ENCODE results near the gene RBFOX2. TPM values are rescaled to one million over a fixed set of nuclear protein-coding genes. Genes with fewer than 3 reads are reported as not detected.
A peak's percentile ranks its signal among the peaks of the same experiment; 100 is the strongest.

Gene RBFOX2
- total RNA-seq, 1 experiment from 2014 or later: 91.1 TPM

- Mint-ChIP-seq H3K27ac (ENCODE audit: unreplicated experiment) (peak overlapping the region; percentile 91), H3K36me3 (ENCODE audit: insufficient read depth, unreplicated experiment) (peaks cover 13% of the 10 kb centered on the region), H3K9me3 (ENCODE audit: unreplicated experiment) (peaks cover 20% of the 10 kb centered on the region), H3K4me1 (ENCODE audit: low read depth, unreplicated experiment) (peaks cover 10% of the 10 kb centered on the region), H3K4me3 (ENCODE audit: unreplicated experiment) (no peak overlapping the region), H3K27me3 (ENCODE audit: insufficient read depth, unreplicated experiment) (no peaks in the 10 kb centered on the region)
- H3K27me3 ChIP-seq (replicated peaks; ENCODE audit: control insufficient read depth, insufficient read depth, low read length): no peaks in the 10 kb centered on the region
- no peak for DNase-seq
- H3K4me3 ChIP-seq (ENCODE audit: low read depth, low read length): no peak overlapping the region
- H3K9me3 ChIP-seq: no peaks in the 10 kb centered on the region
- BruUV-seq (replicated peaks): no TSS peak
- no peaks in the 10 kb centered on the region for H3K36me3 ChIP-seq (ENCODE audit: control insufficient read depth, insufficient read depth, low read length)
- peaks cover 15% of the 10 kb centered on the region for H3K4me1 ChIP-seq
- intact Hi-C loops (cut with micrococcal nuclease; ENCODE audit: unreplicated experiment): no loop called here
- ChIA-PET POLR2A (interaction anchor here (1.8 kb wide), 1 partner anchor 24 kb away, joined by 9 read pairs; the partner anchor contains the start of gene RBFOX2), CTCF (interaction anchor here (1.5 kb wide), 2 partner anchors 12 to 24 kb away, joined by 4 to 18 read pairs; no protein-coding TSS in a partner anchor)
- TF ChIP-seq CTCF (IDR thresholded peaks at IDR 0.05; ENCODE audit: insufficient read depth in 1 of 2, low read depth in 1 of 2, low read length in 1 of 2, severe bottlenecking in 1 of 2, unreplicated experiment in 1 of 2): no peak
These were observed 24.9 kb upstream of the RBFOX2 start for GRCh38 chr22:36053242-36054147.

GRCh38 chr22:36052505-36052941, 23.9 kb upstream of the RBFOX2 start:
- intact Hi-C loops (cut with micrococcal nuclease; ENCODE audit: unreplicated experiment): no loop called here
- CTCF ChIA-PET: interaction anchor here (1.0 to 1.5 kb wide), 3 partner anchors 13 to 122 kb away, joined by 3 to 18 read pairs (median 4); no protein-coding TSS in a partner anchor
- Histone ChIP-seq H3K4me1 (peaks cover 15% of the 10 kb centered on the region), H3K4me3 (ENCODE audit: low read depth, low read length) (no peak overlapping the region), H3K9me3 (no peaks in the 10 kb centered on the region), H3K36me3 (ENCODE audit: control insufficient read depth, insufficient read depth, low read length) (no peaks in the 10 kb centered on the region), H3K27me3 (replicated peaks; ENCODE audit: control insufficient read depth, insufficient read depth, low read length) (no peaks in the 10 kb centered on the region)
- POLR2A ChIA-PET: interaction anchor here (0.5 to 1.8 kb wide), 3 partner anchors 23 to 238 kb away, joined by 5 to 9 read pairs (median 8); partner anchors contain the start of gene RBFOX2
- Mint-ChIP-seq H3K4me1 (ENCODE audit: low read depth, unreplicated experiment) (peaks cover 10% of the 10 kb centered on the region), H3K36me3 (ENCODE audit: insufficient read depth, unreplicated experiment) (peaks cover 13% of the 10 kb centered on the region), H3K27me3 (ENCODE audit: insufficient read depth, unreplicated experiment) (no peaks in the 10 kb centered on the region), H3K27ac (ENCODE audit: unreplicated experiment) (peak overlapping the region; percentile 91), H3K9me3 (ENCODE audit: unreplicated experiment) (peaks cover 20% of the 10 kb centered on the region), H3K4me3 (ENCODE audit: unreplicated experiment) (peak overlapping the region; percentile 14)
- DNase-seq: peak; percentile 65 to 75
- TF ChIP-seq CTCF (IDR thresholded peaks at IDR 0.05; ENCODE audit: insufficient read depth in 1 of 2, low read depth in 1 of 2, low read length in 1 of 2, severe bottlenecking in 1 of 2, unreplicated experiment in 1 of 2): no peak
- no TSS peak for BruUV-seq (replicated peaks)

GRCh38 chr22:36049678-36049997, 21.0 kb upstream of the RBFOX2 start:
- peaks cover 20% of the 10 kb centered on the region for H3K9me3 Mint-ChIP-seq (ENCODE audit: unreplicated experiment)
- no peak for TF ChIP-seq CTCF (IDR thresholded peaks at IDR 0.05; ENCODE audit: insufficient read depth in 1 of 2, low read depth in 1 of 2, low read length in 1 of 2, severe bottlenecking in 1 of 2, unreplicated experiment in 1 of 2)
- ChIA-PET CTCF (no interaction called here), POLR2A (no interaction called here)
- no peak overlapping the region for H3K4me3 ChIP-seq (ENCODE audit: low read depth, low read length)
- H3K27ac Mint-ChIP-seq (ENCODE audit: unreplicated experiment): no peak overlapping the region
- no peaks in the 10 kb centered on the region for H3K27me3 ChIP-seq (replicated peaks; ENCODE audit: control insufficient read depth, insufficient read depth, low read length)
- H3K4me1 Mint-ChIP-seq (ENCODE audit: low read depth, unreplicated experiment): peaks cover 10% of the 10 kb centered on the region
- intact Hi-C loops (cut with micrococcal nuclease; ENCODE audit: unreplicated experiment): no loop called here
- H3K27me3 Mint-ChIP-seq (ENCODE audit: insufficient read depth, unreplicated experiment): no peaks in the 10 kb centered on the region
- peaks cover 13% of the 10 kb centered on the region for H3K36me3 Mint-ChIP-seq (ENCODE audit: insufficient read depth, unreplicated experiment)
- H3K4me1 ChIP-seq: peaks cover 15% of the 10 kb centered on the region
- DNase-seq: no peak
- no peaks in the 10 kb centered on the region for H3K9me3 ChIP-seq
- no peak overlapping the region for H3K4me3 Mint-ChIP-seq (ENCODE audit: unreplicated experiment)
- no peaks in the 10 kb centered on the region for H3K36me3 ChIP-seq (ENCODE audit: control insufficient read depth, insufficient read depth, low read length)
- BruUV-seq (replicated peaks): no TSS peak

Data from Caco-2 (cell line).